Body of pancreas (tissue), 4 donors: Measurements from ENCODE around the gene PTPN1. TPM values are rescaled to one million over a fixed set of nuclear protein-coding genes. Genes with fewer than 3 reads are reported as not detected.

Experiments used
- ATAC-seq: fragments of 150-250 bp; one replicate; pipeline ENCODE4 v1.9.1; 2016
- DNase-seq, 4 donors: peaks; one replicate each; pipeline ENCODE4 v3.0.0-alpha.2; 2019
- H3K27ac ChIP-seq, 4 donors: fragments of 200-600 bp; sonication (generic); 1 replicate in 3 of 4; 2 replicates in 1 of 4; pipeline versions ENCODE4 v1.5.1 to v1.6.1; 2016 to 2019; ENCODE audit warnings: mild to moderate bottlenecking in 1 of 4, mixed read lengths in 1 of 4, moderate library complexity in 1 of 4
- H3K27me3 ChIP-seq, 2 donors: fragments of 200-600 bp; sonication (generic); one replicate each; pipeline ENCODE4 v1.6.0; 2016; ENCODE audit warnings: mild to moderate bottlenecking in 1 of 2
- H3K36me3 ChIP-seq, 2 donors: fragments of 200-600 bp; sonication (generic); replicated peaks in 1 of 2; 2 replicates each; pipeline ENCODE4 v1.5.1; 2016; ENCODE audit warnings: low read depth in 2 of 2; ENCODE audit not compliant: insufficient read depth in 1 of 2
- H3K4me1 ChIP-seq: fragments of 200-600 bp; sonication (generic); one replicate; pipeline ENCODE4 v1.6.0; 2016
- H3K4me3 ChIP-seq, 2 donors: fragments of 200-600 bp; sonication (generic); 1 replicate in 1 of 2; 2 replicates in 1 of 2; pipeline ENCODE4 v1.5.1; 2016 to 2019
- H3K9me3 ChIP-seq, 3 donors: fragments of 200-600 bp; sonication (generic); 1 replicate in 2 of 3; 2 replicates in 1 of 3; pipeline ENCODE4 v1.5.1; 2016
- POLR2A ChIP-seq, 3 donors: fragments of 450-650 bp; IDR thresholded peaks; one replicate each; pipeline ENCODE4 v1.6.1; 2016; ENCODE audit warnings: antibody characterized with exemption in 3 of 3, mild to moderate bottlenecking in 2 of 3
- WGBS, 2 donors: methylation state at CpG; one replicate each; pipeline ENCODE4 v1.1.5; 2017; 5-methylcytosine and 5-hydroxymethylcytosine counted together
- intact Hi-C: fragments of 100-400 bp; cut with DNase I; formaldehyde crosslinking; loops from one replicate; pipeline ENCODE4 v1.15.1; 2023
- total RNA-seq, 2 donors: library from RNA; depleted of rRNA; stranded (reverse); fragments of >200 nt; gene quantifications; one replicate each; pipeline ENCODE4 v1.1.0, GENCODE V29; 2016
- TF ChIP-seq, protein P1 (sequence below), 7 experiments: fragments of 450-650 bp in 4 of 7; fragments of 200-600 bp in 3 of 7; sonication (generic) in 3 of 7; IDR thresholded peaks; one replicate each; pipeline ENCODE4 v1.5.1; 2016 to 2019; ENCODE audit warnings: antibody characterized with exemption in 7 of 7

Gene PTPN1
- total RNA-seq, 2 donors from 2014 or later = 9.1 to 10.2 TPM

- no peak overlapping the region for H3K27ac ChIP-seq
These were observed 64.4 kb downstream of the PTPN1 start for GRCh38 chr20:50574586-50574985.

DNA sequence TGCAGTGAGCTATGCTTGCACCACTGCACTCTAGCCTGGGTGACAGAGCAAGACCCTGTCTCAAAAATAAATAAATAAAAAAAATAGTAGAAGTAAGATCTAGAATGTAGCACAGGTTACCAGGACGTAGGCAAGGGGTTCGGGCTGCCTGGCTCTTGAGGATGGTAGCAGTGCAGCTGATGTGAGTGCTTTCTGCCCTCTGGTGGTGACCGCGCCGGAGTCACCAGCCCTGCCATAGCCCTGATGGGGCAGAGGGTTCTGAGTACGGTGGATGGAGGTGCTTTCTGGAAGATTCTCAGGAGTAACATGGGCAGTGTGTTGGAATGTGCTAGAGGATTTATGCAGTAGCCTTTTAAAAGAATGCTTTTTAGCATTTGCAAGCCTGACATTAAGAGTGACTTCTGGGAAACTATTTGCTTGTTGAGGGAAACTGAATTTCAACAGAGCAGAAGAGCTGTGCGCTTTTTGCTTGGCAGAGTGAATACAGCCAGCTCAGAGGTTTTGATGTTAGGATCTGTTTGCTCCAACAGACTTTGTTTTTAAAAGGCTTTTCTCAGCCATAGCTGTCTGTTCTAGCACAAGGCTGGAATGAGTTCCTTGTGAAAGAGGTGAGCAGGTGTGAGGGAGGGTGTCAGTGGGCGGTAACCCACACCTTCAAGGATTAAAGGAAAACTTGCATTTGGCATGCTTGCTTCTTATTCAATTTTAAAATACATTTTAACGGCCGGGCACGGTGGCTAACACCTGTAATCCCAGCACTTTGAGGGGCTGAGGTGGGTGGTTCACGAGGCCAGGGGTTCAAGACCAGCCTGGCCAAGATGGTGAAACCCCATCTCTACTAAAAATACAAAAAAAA lies 65.9 kb downstream of the PTPN1 start:
- no peaks in the 10 kb centered on the region for H3K9me3 ChIP-seq
- no peak overlapping the region for H3K27ac ChIP-seq
- peaks cover 20% of the 10 kb centered on the region for H3K4me1 ChIP-seq
- H3K4me3 ChIP-seq = no peak overlapping the region
- no peak for TF ChIP-seq POLR2A (IDR thresholded peaks at IDR 0.05)
- TF ChIP-seq, protein P1, sequence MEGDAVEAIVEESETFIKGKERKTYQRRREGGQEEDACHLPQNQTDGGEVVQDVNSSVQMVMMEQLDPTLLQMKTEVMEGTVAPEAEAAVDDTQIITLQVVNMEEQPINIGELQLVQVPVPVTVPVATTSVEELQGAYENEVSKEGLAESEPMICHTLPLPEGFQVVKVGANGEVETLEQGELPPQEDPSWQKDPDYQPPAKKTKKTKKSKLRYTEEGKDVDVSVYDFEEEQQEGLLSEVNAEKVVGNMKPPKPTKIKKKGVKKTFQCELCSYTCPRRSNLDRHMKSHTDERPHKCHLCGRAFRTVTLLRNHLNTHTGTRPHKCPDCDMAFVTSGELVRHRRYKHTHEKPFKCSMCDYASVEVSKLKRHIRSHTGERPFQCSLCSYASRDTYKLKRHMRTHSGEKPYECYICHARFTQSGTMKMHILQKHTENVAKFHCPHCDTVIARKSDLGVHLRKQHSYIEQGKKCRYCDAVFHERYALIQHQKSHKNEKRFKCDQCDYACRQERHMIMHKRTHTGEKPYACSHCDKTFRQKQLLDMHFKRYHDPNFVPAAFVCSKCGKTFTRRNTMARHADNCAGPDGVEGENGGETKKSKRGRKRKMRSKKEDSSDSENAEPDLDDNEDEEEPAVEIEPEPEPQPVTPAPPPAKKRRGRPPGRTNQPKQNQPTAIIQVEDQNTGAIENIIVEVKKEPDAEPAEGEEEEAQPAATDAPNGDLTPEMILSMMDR (IDR thresholded peaks at IDR 0.05) = peak; percentile 22 to 56 (median 45)
- DNase-seq (peak; percentile 50 to 71 (median 59)), ATAC-seq (peak; percentile 47)
- no peaks in the 10 kb centered on the region for H3K27me3 ChIP-seq
- peaks cover 0 to 17% of the 10 kb centered on the region in 2 donors for H3K36me3 ChIP-seq
- intact Hi-C loops = loop anchor here (5.0 kb wide), 1 partner anchor 389 kb away; no protein-coding TSS in a partner anchor
- 77 to 79% methylated on average over 12 of the region's 12 CpGs for WGBS, 2 donors

More at GRCh38 chr20:50574586-50574985, 64.4 kb downstream of the PTPN1 start:
- Histone ChIP-seq H3K4me3 (no peak overlapping the region), H3K4me1 (peaks cover 28% of the 10 kb centered on the region), H3K27me3 (no peaks in the 10 kb centered on the region), H3K36me3 (peaks cover 0 to 12% of the 10 kb centered on the region in 2 donors), H3K9me3 (no peaks in the 10 kb centered on the region)
- TF ChIP-seq, protein P1 (IDR thresholded peaks at IDR 0.05) = no peak
- no peak for TF ChIP-seq POLR2A (IDR thresholded peaks at IDR 0.05)
- WGBS, 2 donors = 93 to 96% methylated on average over 5 of the region's 5 CpGs
- ATAC-seq (no peak), DNase-seq (no peak)
- intact Hi-C loops = no loop called here

- Histone ChIP-seq H3K27ac (peak overlapping the region in 3 of 4 donors; percentile 3 to 46 (median 8)), H3K9me3 (no peaks in the 10 kb centered on the region), H3K4me1 (peaks cover 17% of the 10 kb centered on the region), H3K36me3 (peaks cover 0 to 26% of the 10 kb centered on the region in 2 donors), H3K4me3 (no peak overlapping the region), H3K27me3 (no peaks in the 10 kb centered on the region)
- intact Hi-C loops = loop anchor here (5.0 kb wide), 1 partner anchor 390 kb away; no protein-coding TSS in a partner anchor
- peak; percentile 64 to 86 (median 77) for DNase-seq
- no peak for TF ChIP-seq POLR2A (IDR thresholded peaks at IDR 0.05)
- TF ChIP-seq, protein P1 (IDR thresholded peaks at IDR 0.05) = no peak
- 69 to 72% methylated on average over 16 to 17 of the region's 17 CpGs for WGBS, 2 donors
- ATAC-seq = peak; percentile 38
These were observed 67.2 kb downstream of the PTPN1 start for GRCh38 chr20:50577175-50578018.

GRCh38 chr20:50578061-50578777 lies 68.0 kb downstream of the PTPN1 start:
- H3K27ac ChIP-seq = no peak overlapping the region
- no peak for DNase-seq

More at GRCh38 chr20:50578061-50578777, 68.0 kb downstream of the PTPN1 start:
- no peaks in the 10 kb centered on the region for H3K27me3 ChIP-seq
- intact Hi-C loops = loop anchor here (5.0 kb wide), 1 partner anchor 391 kb away; no protein-coding TSS in a partner anchor
- H3K36me3 ChIP-seq = peaks cover 0 to 26% of the 10 kb centered on the region in 2 donors
- TF ChIP-seq, protein P1 (IDR thresholded peaks at IDR 0.05) = no peak
- no peak for TF ChIP-seq POLR2A (IDR thresholded peaks at IDR 0.05)
- H3K4me3 ChIP-seq = no peak overlapping the region
- WGBS, 2 donors = 84 to 86% methylated on average over 8 to 14 of the region's 14 CpGs
- no peak for ATAC-seq
- H3K4me1 ChIP-seq = peaks cover 10% of the 10 kb centered on the region
- H3K9me3 ChIP-seq = no peaks in the 10 kb centered on the region
